Measurements from ENCODE around the gene PALM.

GRCh38 chr19:764301-764700, 55.6 kb downstream of the PALM start:
- no peak for TF ChIP-seq CTCF (optimal IDR thresholded peaks at IDR 0.05 in 1 of 3, IDR thresholded peaks at IDR 0.05 in 1 of 3, conservative IDR thresholded peaks at IDR 0.05 in 1 of 3; ENCODE audit: extremely low read depth in 1 of 3, insufficient read depth in 2 of 3, low read length in 3 of 3)
- TF ChIP-seq EZH2 (IDR thresholded peaks at IDR 0.05; ENCODE audit: low read length) = no peak
